K562 (cell line): ENCODE data around the gene SH3BGRL2. TPM values are rescaled to one million over a fixed set of nuclear protein-coding genes. Genes with fewer than 3 reads are reported as not detected.

Experiments
- ATAC-seq: fragments of 200-7000 bp; cut with Tn5 transposase; 3 replicates; pipeline ENCODE4 v1.9.1; 2020; ENCODE audit warnings: moderate library complexity
- BruUV-seq: library from RNA; stranded (reverse); fragments of 400-500 nt; replicated peaks from 2 replicates; lab custom pipeline; 2021; lab: Mats Ljungman, UMichigan
- CTCF ChIA-PET: fragments of 300-600 bp; formaldehyde crosslinking; extraction: SDS; loops from one replicate; lab custom pipeline; 2021; ENCODE audit warnings: low intra/inter-chr PET ratio; lab: Yijun Ruan, JAX
- POLR2A ChIA-PET: fragments of 300-600, 350-650 bp; sonication (Branson Sonifier 250); formaldehyde crosslinking; extraction: SDS; loops from one replicate; lab custom pipeline; 2021; ENCODE audit warnings: antibody characterized with exemption, inconsistent platforms; lab: Yijun Ruan, JAX
- DNase-seq, 4 experiments: peaks; one replicate each; pipeline versions ENCODE4 v3.0.0 to v3.0.0-alpha.2; 2011 to 2018; ENCODE audit warnings: low spot score in 3 of 4, mixed read lengths in 3 of 4; ENCODE audit errors: extremely low read depth in 1 of 4
- FAIRE-seq: peaks from 2 replicates; lab custom pipeline; 2011; peaks lifted over from hg19 to GRCh38; lab: Jason Lieb, UNC
- H2AFZ ChIP-seq: 2 replicates; pipeline ENCODE4 v1.6.0; 2011; ENCODE audit warnings: low read depth, low read length, control low read depth, inconsistent platforms
- H3K27ac ChIP-seq: fragments of 200-600 bp; 3 replicates; pipeline ENCODE4 v1.8.0; 2011; ENCODE audit warnings: low read depth, mild to moderate bottlenecking, control low read depth, inconsistent platforms, low read length, moderate library complexity, mixed read lengths; ENCODE audit errors: extremely low read depth
- H3K27me3 ChIP-seq, 2 experiments: fragments of 300-600 bp in 1 of 2; 2 replicates in 1 of 2; 3 replicates in 1 of 2; pipeline versions ENCODE4 v1.6.0 to v1.8.0; 2011; ENCODE audit warnings: inconsistent platforms in 2 of 2, low read length in 2 of 2, mild to moderate bottlenecking in 1 of 2, mixed read lengths in 1 of 2, moderate library complexity in 1 of 2; ENCODE audit not compliant: control insufficient read depth in 2 of 2, insufficient read depth in 2 of 2
- H3K36me3 ChIP-seq: fragments of 300-600 bp; 3 replicates; pipeline ENCODE4 v1.8.0; 2011; ENCODE audit warnings: mild to moderate bottlenecking, low read length, inconsistent platforms; ENCODE audit not compliant: control insufficient read depth, insufficient read depth
- H3K4me1 ChIP-seq, 2 experiments: fragments of 200-600 bp in 1 of 2; replicated peaks in 1 of 2; 2 replicates in 1 of 2; 3 replicates in 1 of 2; pipeline versions ENCODE4 v1.5.1 to v1.8.0; 2011; ENCODE audit warnings: inconsistent platforms in 2 of 2, low read length in 2 of 2, mild to moderate bottlenecking in 1 of 2, mixed read lengths in 1 of 2, moderate library complexity in 1 of 2; ENCODE audit not compliant: control insufficient read depth in 2 of 2, insufficient read depth in 2 of 2
- H3K4me2 ChIP-seq: 2 replicates; pipeline ENCODE4 v1.6.1; 2011; ENCODE audit warnings: low read length, control low read depth, inconsistent platforms, mixed read lengths; ENCODE audit not compliant: insufficient read depth
- H3K4me3 ChIP-seq: fragments of 200-600 bp; sonication (generic), shearing (Covaris generic); 2 replicates; pipeline ENCODE4 v1.5.1; 2016; ENCODE audit warnings: control low read depth, inconsistent platforms
- H3K79me2 ChIP-seq: fragments of 200-600 bp; 3 replicates; pipeline ENCODE4 v1.8.0; 2011; ENCODE audit warnings: low read length, inconsistent platforms; ENCODE audit not compliant: control insufficient read depth, insufficient read depth
- H3K9ac ChIP-seq, 2 experiments: 2 replicates each; pipeline versions ENCODE4 v1.6.0 to v1.6.1; 2011; ENCODE audit warnings: low read depth in 2 of 2, low read length in 2 of 2, control low read depth in 1 of 2, inconsistent platforms in 1 of 2, mild to moderate bottlenecking in 1 of 2, mixed read lengths in 1 of 2; ENCODE audit not compliant: insufficient read depth in 1 of 2
- H3K9me1 ChIP-seq: one replicate; pipeline ENCODE4 v1.6.0; 2011; ENCODE audit warnings: inconsistent platforms, mild to moderate bottlenecking, low read length, moderate library complexity; ENCODE audit not compliant: control insufficient read depth, insufficient read depth
- H3K9me3 ChIP-seq: replicated peaks from 2 replicates; pipeline ENCODE4 v1.5.1; 2011; ENCODE audit warnings: low read depth, low read length, inconsistent platforms; ENCODE audit not compliant: control insufficient read depth, insufficient read depth
- H4K20me1 ChIP-seq: replicated peaks from 2 replicates; pipeline ENCODE4 v1.6.1; 2011; ENCODE audit warnings: low read length, inconsistent platforms, mixed read lengths; ENCODE audit not compliant: control insufficient read depth, insufficient read depth
- BRD4 ChIP-seq: fragments of 200-600 bp; sonication (generic); IDR thresholded peaks from 2 replicates; pipeline ENCODE4 v1.6.1; 2017; ENCODE audit warnings: inconsistent platforms
- DPF2 ChIP-seq: fragments of 450-650 bp; IDR thresholded peaks from 2 replicates; pipeline ENCODE4 v1.6.1; 2016
- RB1 ChIP-seq: fragments of 450-650 bp; IDR thresholded peaks from 2 replicates; pipeline ENCODE4 v1.6.1; 2017; ENCODE audit warnings: low read depth, mild to moderate bottlenecking
- RUNX1 ChIP-seq: sonication (generic); IDR thresholded peaks from 2 replicates; pipeline ENCODE4 v1.6.1; 2016; ENCODE audit warnings: antibody characterized with exemption, low read depth
- SUPT5H ChIP-seq: fragments of 450-650 bp; IDR thresholded peaks from 2 replicates; pipeline ENCODE4 v1.6.1; 2016
- ZNF263 ChIP-seq: sonication (generic); formaldehyde crosslinking; IDR thresholded peaks from 2 replicates; pipeline ENCODE4 v1.8.0; 2022; ENCODE audit warnings: mild to moderate bottlenecking, missing genetic modification reagents, borderline replicate concordance
- ZNF316 ChIP-seq: fragments of 450-650 bp; IDR thresholded peaks from 2 replicates; pipeline ENCODE4 v1.6.1; 2016
- WGBS: fragments of 100-300 bp; shearing (Covaris generic); methylation state at CpG from one replicate; pipeline ENCODE4 v1.1.6; 2016; ENCODE audit warnings: low coverage, mixed read lengths; ENCODE audit not compliant: insufficient coverage; ENCODE audit errors: missing lambda C conversion rate; 5-methylcytosine and 5-hydroxymethylcytosine counted together
- in situ Hi-C: fragments of 300-500 bp; cut with MboI; formaldehyde crosslinking; loops from 4 replicates; pipeline ENCODE4 v1.15.0; 2018; ENCODE audit warnings: inconsistent platforms, mixed read lengths
- intact Hi-C: fragments of 100-400 bp; cut with micrococcal nuclease; formaldehyde crosslinking; loops from 2 replicates; pipeline ENCODE4 v1.14.2; 2022
- polyA plus RNA-seq, 8 experiments: library from polyadenylated mRNA; depleted of rRNA in 4 of 8; stranded (reverse) in 5 of 8; unstranded in 3 of 8; fragments of >200 nt; fragmentation: Nextera tagmentation in 2 of 8; fragmentation: Illumina TruSeq in 1 of 8; extraction: Ambion mirVana in 2 of 8; extraction: Trizol in 1 of 8; gene quantifications; 2 replicates each; pipeline versions ENCODE4 v1.2.1 to v1.2.3, GENCODE V29; 2011 to 2014; ENCODE audit warnings: inconsistent platforms in 1 of 8, missing spikeins in 1 of 8
- total RNA-seq, 7 experiments: library from RNA; depleted of rRNA in 6 of 7; stranded (reverse); fragments of >200 nt in 6 of 7; fragmentation: Illumina TruSeq in 2 of 7; extraction: Trizol in 2 of 7; gene quantifications; 2 replicates each; pipeline versions ENCODE4 v1.2.1 to v1.2.3, GENCODE V29; 2011 to 2021; ENCODE audit warnings: low replicate concordance in 1 of 7
- TF ChIP-seq, protein P1 (sequence below), 2 experiments: fragments of 250-450 bp in 1 of 2; fragments of 450-650 bp in 1 of 2; sonication (Bioruptor Pico) in 1 of 2; IDR thresholded peaks; 2 replicates each; pipeline versions ENCODE4 v1.6.1 to v1.8.0; 2016 to 2021; ENCODE audit warnings: mild to moderate bottlenecking in 2 of 2, moderate library complexity in 2 of 2, missing compliant biosample characterization in 1 of 2, missing genetic modification characterization in 1 of 2
- TF ChIP-seq, protein P2 (sequence below): fragments of 200-600 bp; sonication (generic); IDR thresholded peaks from one replicate; pipeline ENCODE4 v1.6.1; 2012; ENCODE audit warnings: mild to moderate bottlenecking, low read depth, low read length, inconsistent platforms

The SH3BGRL2 gene
- total and polyA plus RNA-seq, 9 of the 15 experiments (the other 6 are each of a cell fraction or from before 2014, with no cell fraction given), result 4.4 to 12.1 (median 7.3) TPM

DNA sequence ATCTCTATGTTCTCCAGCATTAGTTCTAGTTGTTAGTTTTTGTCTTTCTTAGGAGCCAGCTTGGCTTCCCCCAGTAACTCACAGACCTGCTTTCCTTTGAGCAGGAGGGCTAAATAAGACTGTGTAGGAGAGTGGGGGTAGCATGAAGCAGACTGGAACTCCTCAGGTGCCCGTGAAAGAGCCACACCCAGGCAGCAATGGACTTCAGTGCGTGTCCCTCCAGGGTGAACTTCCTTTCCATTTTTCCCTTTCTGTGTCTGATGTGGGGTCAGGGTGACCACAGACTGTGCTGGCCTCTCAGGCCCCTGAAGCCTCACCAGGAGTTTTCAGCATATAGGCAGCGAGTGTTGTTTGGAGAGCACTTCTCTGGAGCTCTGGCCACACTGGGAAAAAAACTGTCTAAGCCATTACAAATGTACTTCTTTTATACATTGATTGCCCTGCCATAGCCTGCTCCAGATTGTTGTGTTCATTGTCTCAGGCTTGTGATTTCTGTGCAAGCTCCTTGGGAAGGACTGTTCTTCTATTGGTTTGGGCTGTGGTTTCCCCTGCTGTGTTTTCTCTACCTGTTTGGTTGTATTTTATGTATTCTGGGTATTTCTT is 55.7 kb downstream of the SH3BGRL2 start:
- Histone ChIP-seq H3K4me3 (no peak overlapping the region), H3K79me2 (no peaks in the 10 kb centered on the region), H3K9ac (peak overlapping the region in 1 of 2 experiments; percentile 75; a peak in 1 of 4 replicates), H4K20me1 (0 out of 2 replicates have a peak, but pooled peaks cover 3% of the 10 kb centered on the region), H3K9me3 (no peaks in the 10 kb centered on the region), H3K9me1 (no peaks in the 10 kb centered on the region), H3K27me3 (no peaks in the 10 kb centered on the region), H2AFZ (no peak overlapping the region), H3K4me2 (no peak overlapping the region), H3K36me3 (no peaks in the 10 kb centered on the region), H3K27ac (no peak overlapping the region), H3K4me1 (peaks cover 3 to 5% of the 10 kb centered on the region in 2 experiments; a peak in 3 of 5 replicates)
- BruUV-seq, result no TSS peak
- CTCF ChIA-PET, result no interaction called here
- POLR2A ChIA-PET, result interaction anchor here (1.2 kb wide), 1 partner anchor 18 kb away, joined by 4 read pairs; no protein-coding TSS in a partner anchor
- in situ Hi-C loops, result no loop called here
- intact Hi-C loops, result no loop called here
- no peak for TF ChIP-seq ZNF316
- TF ChIP-seq ZNF263, result no peak
- no peak for TF ChIP-seq SUPT5H
- no peak for TF ChIP-seq DPF2
- TF ChIP-seq, protein P1, sequence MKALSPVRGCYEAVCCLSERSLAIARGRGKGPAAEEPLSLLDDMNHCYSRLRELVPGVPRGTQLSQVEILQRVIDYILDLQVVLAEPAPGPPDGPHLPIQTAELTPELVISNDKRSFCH (CRISPR knock-in tag; IDR thresholded peaks at IDR 0.05), result no peak
- TF ChIP-seq, protein P1 (tag; IDR thresholded peaks at IDR 0.05), result no peak
- TF ChIP-seq, protein P2, sequence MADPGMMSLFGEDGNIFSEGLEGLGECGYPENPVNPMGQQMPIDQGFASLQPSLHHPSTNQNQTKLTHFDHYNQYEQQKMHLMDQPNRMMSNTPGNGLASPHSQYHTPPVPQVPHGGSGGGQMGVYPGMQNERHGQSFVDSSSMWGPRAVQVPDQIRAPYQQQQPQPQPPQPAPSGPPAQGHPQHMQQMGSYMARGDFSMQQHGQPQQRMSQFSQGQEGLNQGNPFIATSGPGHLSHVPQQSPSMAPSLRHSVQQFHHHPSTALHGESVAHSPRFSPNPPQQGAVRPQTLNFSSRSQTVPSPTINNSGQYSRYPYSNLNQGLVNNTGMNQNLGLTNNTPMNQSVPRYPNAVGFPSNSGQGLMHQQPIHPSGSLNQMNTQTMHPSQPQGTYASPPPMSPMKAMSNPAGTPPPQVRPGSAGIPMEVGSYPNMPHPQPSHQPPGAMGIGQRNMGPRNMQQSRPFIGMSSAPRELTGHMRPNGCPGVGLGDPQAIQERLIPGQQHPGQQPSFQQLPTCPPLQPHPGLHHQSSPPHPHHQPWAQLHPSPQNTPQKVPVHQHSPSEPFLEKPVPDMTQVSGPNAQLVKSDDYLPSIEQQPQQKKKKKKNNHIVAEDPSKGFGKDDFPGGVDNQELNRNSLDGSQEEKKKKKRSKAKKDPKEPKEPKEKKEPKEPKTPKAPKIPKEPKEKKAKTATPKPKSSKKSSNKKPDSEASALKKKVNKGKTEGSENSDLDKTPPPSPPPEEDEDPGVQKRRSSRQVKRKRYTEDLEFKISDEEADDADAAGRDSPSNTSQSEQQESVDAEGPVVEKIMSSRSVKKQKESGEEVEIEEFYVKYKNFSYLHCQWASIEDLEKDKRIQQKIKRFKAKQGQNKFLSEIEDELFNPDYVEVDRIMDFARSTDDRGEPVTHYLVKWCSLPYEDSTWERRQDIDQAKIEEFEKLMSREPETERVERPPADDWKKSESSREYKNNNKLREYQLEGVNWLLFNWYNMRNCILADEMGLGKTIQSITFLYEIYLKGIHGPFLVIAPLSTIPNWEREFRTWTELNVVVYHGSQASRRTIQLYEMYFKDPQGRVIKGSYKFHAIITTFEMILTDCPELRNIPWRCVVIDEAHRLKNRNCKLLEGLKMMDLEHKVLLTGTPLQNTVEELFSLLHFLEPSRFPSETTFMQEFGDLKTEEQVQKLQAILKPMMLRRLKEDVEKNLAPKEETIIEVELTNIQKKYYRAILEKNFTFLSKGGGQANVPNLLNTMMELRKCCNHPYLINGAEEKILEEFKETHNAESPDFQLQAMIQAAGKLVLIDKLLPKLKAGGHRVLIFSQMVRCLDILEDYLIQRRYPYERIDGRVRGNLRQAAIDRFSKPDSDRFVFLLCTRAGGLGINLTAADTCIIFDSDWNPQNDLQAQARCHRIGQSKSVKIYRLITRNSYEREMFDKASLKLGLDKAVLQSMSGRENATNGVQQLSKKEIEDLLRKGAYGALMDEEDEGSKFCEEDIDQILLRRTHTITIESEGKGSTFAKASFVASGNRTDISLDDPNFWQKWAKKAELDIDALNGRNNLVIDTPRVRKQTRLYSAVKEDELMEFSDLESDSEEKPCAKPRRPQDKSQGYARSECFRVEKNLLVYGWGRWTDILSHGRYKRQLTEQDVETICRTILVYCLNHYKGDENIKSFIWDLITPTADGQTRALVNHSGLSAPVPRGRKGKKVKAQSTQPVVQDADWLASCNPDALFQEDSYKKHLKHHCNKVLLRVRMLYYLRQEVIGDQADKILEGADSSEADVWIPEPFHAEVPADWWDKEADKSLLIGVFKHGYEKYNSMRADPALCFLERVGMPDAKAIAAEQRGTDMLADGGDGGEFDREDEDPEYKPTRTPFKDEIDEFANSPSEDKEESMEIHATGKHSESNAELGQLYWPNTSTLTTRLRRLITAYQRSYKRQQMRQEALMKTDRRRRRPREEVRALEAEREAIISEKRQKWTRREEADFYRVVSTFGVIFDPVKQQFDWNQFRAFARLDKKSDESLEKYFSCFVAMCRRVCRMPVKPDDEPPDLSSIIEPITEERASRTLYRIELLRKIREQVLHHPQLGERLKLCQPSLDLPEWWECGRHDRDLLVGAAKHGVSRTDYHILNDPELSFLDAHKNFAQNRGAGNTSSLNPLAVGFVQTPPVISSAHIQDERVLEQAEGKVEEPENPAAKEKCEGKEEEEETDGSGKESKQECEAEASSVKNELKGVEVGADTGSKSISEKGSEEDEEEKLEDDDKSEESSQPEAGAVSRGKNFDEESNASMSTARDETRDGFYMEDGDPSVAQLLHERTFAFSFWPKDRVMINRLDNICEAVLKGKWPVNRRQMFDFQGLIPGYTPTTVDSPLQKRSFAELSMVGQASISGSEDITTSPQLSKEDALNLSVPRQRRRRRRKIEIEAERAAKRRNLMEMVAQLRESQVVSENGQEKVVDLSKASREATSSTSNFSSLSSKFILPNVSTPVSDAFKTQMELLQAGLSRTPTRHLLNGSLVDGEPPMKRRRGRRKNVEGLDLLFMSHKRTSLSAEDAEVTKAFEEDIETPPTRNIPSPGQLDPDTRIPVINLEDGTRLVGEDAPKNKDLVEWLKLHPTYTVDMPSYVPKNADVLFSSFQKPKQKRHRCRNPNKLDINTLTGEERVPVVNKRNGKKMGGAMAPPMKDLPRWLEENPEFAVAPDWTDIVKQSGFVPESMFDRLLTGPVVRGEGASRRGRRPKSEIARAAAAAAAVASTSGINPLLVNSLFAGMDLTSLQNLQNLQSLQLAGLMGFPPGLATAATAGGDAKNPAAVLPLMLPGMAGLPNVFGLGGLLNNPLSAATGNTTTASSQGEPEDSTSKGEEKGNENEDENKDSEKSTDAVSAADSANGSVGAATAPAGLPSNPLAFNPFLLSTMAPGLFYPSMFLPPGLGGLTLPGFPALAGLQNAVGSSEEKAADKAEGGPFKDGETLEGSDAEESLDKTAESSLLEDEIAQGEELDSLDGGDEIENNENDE, result no peak
- TF ChIP-seq RUNX1, result no peak
- TF ChIP-seq RB1, result no peak
- no peak for TF ChIP-seq BRD4
- WGBS, result 28% methylated on average over 3 of the region's 3 CpGs
- DNase-seq (no peak), ATAC-seq (peak; percentile 76), FAIRE-seq (no peak)
